SU-DHL-6 (cell line): ENCODE results near the gene MS4A18.

ENCODE experiments used
- H2AFZ ChIP-seq: fragments of 200-600 bp; sonication (generic); 2 replicates; pipeline ENCODE4 v1.6.1; 2014; ENCODE audit warnings: low read depth, mild to moderate bottlenecking, moderate library complexity, mixed read lengths, antibody characterized with exemption, low read length; ENCODE audit not compliant: severe bottlenecking
- H3F3A ChIP-seq: fragments of 200-600 bp; shearing (Covaris generic); 2 replicates; pipeline ENCODE4 v1.6.0; 2016; ENCODE audit warnings: antibody characterized with exemption, mild to moderate bottlenecking; ENCODE audit not compliant: insufficient read depth
- H3K27ac ChIP-seq: fragments of 200-600 bp; sonication (generic); 2 replicates; pipeline ENCODE4 v1.5.1; 2016; ENCODE audit warnings: low read depth, mild to moderate bottlenecking, low read length, moderate library complexity, mixed read lengths
- H3K27me3 ChIP-seq: fragments of 200-600 bp; sonication (generic), shearing (Covaris generic); 2 replicates; pipeline ENCODE4 v1.6.0; 2014; ENCODE audit warnings: mild to moderate bottlenecking, low read length
- H3K36me3 ChIP-seq: fragments of 200-600 bp; sonication (generic); 2 replicates; pipeline ENCODE4 v1.6.1; 2014; ENCODE audit warnings: mild to moderate bottlenecking, low read length, mixed read lengths
- H3K4me2 ChIP-seq: fragments of 300-600, 200-600 bp; shearing (Covaris generic), sonication (generic); 2 replicates; pipeline ENCODE4 v1.6.0; 2014; ENCODE audit warnings: low read length, low read depth, mild to moderate bottlenecking; ENCODE audit not compliant: poor library complexity, severe bottlenecking
- H3K4me3 ChIP-seq: fragments of 200-600 bp; sonication (generic); 2 replicates; pipeline ENCODE4 v1.5.1; 2014; ENCODE audit warnings: antibody characterized with exemption, low read length, mild to moderate bottlenecking, mixed read lengths; ENCODE audit not compliant: insufficient read depth, poor library complexity, severe bottlenecking
- H3K79me2 ChIP-seq: fragments of 200-600 bp; sonication (generic); 2 replicates; pipeline ENCODE4 v1.6.1; 2014; ENCODE audit warnings: mild to moderate bottlenecking, low read length, moderate library complexity; ENCODE audit not compliant: insufficient read depth
- H3K9ac ChIP-seq: fragments of 200-600 bp; sonication (generic); 2 replicates; pipeline ENCODE4 v1.7.0; 2014; ENCODE audit warnings: mild to moderate bottlenecking, low read length
- H3K9me2 ChIP-seq: fragments of 200-600 bp; sonication (generic); replicated peaks from 2 replicates; pipeline ENCODE4 v1.6.1; 2014; ENCODE audit warnings: low read length; ENCODE audit not compliant: insufficient read depth
- H3K9me3 ChIP-seq: fragments of 200-600 bp; sonication (generic); 2 replicates; pipeline ENCODE4 v1.6.1; 2014; ENCODE audit warnings: low read length, mixed read lengths; ENCODE audit not compliant: insufficient read depth
- H4K20me1 ChIP-seq: fragments of 200-600 bp; sonication (generic); 2 replicates; pipeline ENCODE4 v1.6.1; 2014; ENCODE audit warnings: low read depth, mild to moderate bottlenecking, antibody characterized with exemption, low read length, moderate library complexity, mixed read lengths
- CTCF ChIP-seq: fragments of 200-600 bp; sonication (generic); IDR thresholded peaks from one replicate; pipeline ENCODE4 v1.5.1; 2017; ENCODE audit warnings: antibody characterized with exemption, mild to moderate bottlenecking, low read length, moderate library complexity; ENCODE audit not compliant: insufficient read depth, poor library complexity, severe bottlenecking
- EZH2phosphoT487 ChIP-seq: fragments of 200-600 bp; sonication (generic), shearing (Covaris generic); conservative IDR thresholded peaks from 2 replicates; pipeline ENCODE4 v1.6.1; 2018; ENCODE audit warnings: mild to moderate bottlenecking, antibody characterized with exemption, low read length, moderate library complexity, mixed read lengths

The MS4A18 gene

DNA sequence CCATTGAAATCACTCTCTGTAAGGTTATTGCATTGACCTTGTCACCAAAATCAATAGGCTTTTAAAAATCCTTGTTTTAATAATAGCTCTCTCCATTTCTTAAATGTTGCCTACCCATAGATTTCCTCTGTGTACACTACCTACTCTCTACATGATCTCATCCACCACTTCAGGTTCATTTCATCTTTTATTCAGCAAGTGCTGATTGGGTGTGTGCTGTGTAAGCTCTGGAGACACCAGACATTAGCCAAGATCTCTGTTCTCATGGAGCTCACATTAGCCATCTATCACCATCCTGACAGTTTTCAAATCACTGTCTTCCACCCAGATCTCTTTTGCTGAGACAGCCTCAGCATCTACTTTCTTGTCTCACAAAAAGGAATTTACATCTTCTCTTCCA lies 56.3 kb downstream of the MS4A18 start:
- Histone ChIP-seq H3K27ac (no peak overlapping the region), H3K9ac (no peak overlapping the region), H3K9me3 (no peaks in the 10 kb centered on the region), H3K27me3 (no peaks in the 10 kb centered on the region), H3K9me2 (no peaks in the 10 kb centered on the region), H3K36me3 (no peaks in the 10 kb centered on the region), H3F3A (no peaks in the 10 kb centered on the region), H3K4me3 (no peak overlapping the region), H4K20me1 (no peaks in the 10 kb centered on the region), H3K4me2 (no peak overlapping the region), H2AFZ (no peak overlapping the region), H3K79me2 (no peaks in the 10 kb centered on the region)
- TF ChIP-seq CTCF (no peak), EZH2phosphoT487 (no peak)

GRCh38 chr11:60781286-60781980 lies 56.9 kb downstream of the MS4A18 start:
- Histone ChIP-seq H3K36me3 (no peaks in the 10 kb centered on the region), H2AFZ (no peak overlapping the region), H3K9me2 (no peaks in the 10 kb centered on the region), H3K9me3 (no peaks in the 10 kb centered on the region), H3K27ac (no peak overlapping the region), H3F3A (no peaks in the 10 kb centered on the region), H3K4me3 (no peak overlapping the region), H4K20me1 (no peaks in the 10 kb centered on the region), H3K4me2 (no peak overlapping the region), H3K79me2 (no peaks in the 10 kb centered on the region), H3K9ac (no peak overlapping the region), H3K27me3 (no peaks in the 10 kb centered on the region)
- TF ChIP-seq EZH2phosphoT487 (no peak), CTCF (no peak)

GRCh38 chr11:60781981-60782316 lies 57.4 kb downstream of the MS4A18 start:
- TF ChIP-seq CTCF, result no peak
- TF ChIP-seq EZH2phosphoT487, result no peak

More at GRCh38 chr11:60781981-60782316, 57.4 kb downstream of the MS4A18 start:
- no peaks in the 10 kb centered on the region for H3K36me3 ChIP-seq
- H3K4me2 ChIP-seq, result no peak overlapping the region
- no peaks in the 10 kb centered on the region for H3F3A ChIP-seq
- no peaks in the 10 kb centered on the region for H4K20me1 ChIP-seq
- H3K27me3 ChIP-seq, result no peaks in the 10 kb centered on the region
- H3K4me3 ChIP-seq, result no peak overlapping the region
- no peaks in the 10 kb centered on the region for H3K79me2 ChIP-seq
- no peak overlapping the region for H2AFZ ChIP-seq
- no peaks in the 10 kb centered on the region for H3K9me2 ChIP-seq
- H3K9ac ChIP-seq, result no peak overlapping the region
- H3K27ac ChIP-seq, result no peak overlapping the region
- H3K9me3 ChIP-seq, result no peaks in the 10 kb centered on the region
